IMR-90 (cell line): ENCODE results near the gene LRRC3C. TPM values are rescaled to one million over a fixed set of nuclear protein-coding genes. Genes with fewer than 3 reads are reported as not detected.
A peak's percentile ranks its signal among the peaks of the same experiment; 100 is the strongest.

Experiments used
- ATAC-seq: fragments of 200-7000 bp; cut with Tn5 transposase; 2 replicates; pipeline ENCODE4 v1.9.1; 2020; ENCODE audit warnings: low read depth, mild to moderate bottlenecking, moderate library complexity
- BruUV-seq: library from RNA; stranded (reverse); fragments of 400-500 nt; replicated peaks from 2 replicates; lab custom pipeline; 2021; lab: Mats Ljungman, UMichigan
- CTCF ChIA-PET: fragments of 300-600 bp; formaldehyde crosslinking; extraction: SDS; loops from one replicate; lab custom pipeline; 2021; ENCODE audit warnings: antibody characterized with exemption; lab: Yijun Ruan, JAX
- POLR2A ChIA-PET: fragments of 300-600 bp; sonication (Branson Sonifier 250); formaldehyde crosslinking; loops from one replicate; lab custom pipeline; 2022; ENCODE audit warnings: antibody characterized with exemption; ENCODE audit not compliant: unreplicated experiment; lab: Charles Lee
- DNase-seq: peaks from one replicate; pipeline ENCODE4 v3.0.0; 2013
- H2AFZ ChIP-seq: replicated peaks from 2 replicates; pipeline ENCODE3; 2013; ENCODE audit warnings: low read length, mild to moderate bottlenecking; ENCODE audit not compliant: poor library complexity
- H2AK5ac ChIP-seq: 2 replicates; pipeline ENCODE4 v1.6.1; 2013; ENCODE audit warnings: low read depth, low read length, inconsistent platforms
- H2AK9ac ChIP-seq: replicated peaks from 2 replicates; pipeline ENCODE3; 2013; ENCODE audit warnings: mild to moderate bottlenecking, low read depth, low read length, moderate library complexity; ENCODE audit not compliant: poor library complexity
- H2BK120ac ChIP-seq: 2 replicates; pipeline ENCODE4 v1.6.1; 2013; ENCODE audit warnings: low read depth, low read length, inconsistent platforms
- H2BK15ac ChIP-seq: 3 replicates; pipeline ENCODE4 v1.6.1; 2013; ENCODE audit warnings: low read depth, low read length, inconsistent platforms
- H2BK20ac ChIP-seq: 2 replicates; pipeline ENCODE4 v1.6.1; 2013; ENCODE audit warnings: low read depth, mild to moderate bottlenecking, inconsistent platforms, low read length, moderate library complexity
- H2BK5ac ChIP-seq: 2 replicates; pipeline ENCODE4 v1.6.1; 2013; ENCODE audit warnings: mild to moderate bottlenecking, low read depth, low read length, inconsistent platforms; ENCODE audit not compliant: poor library complexity, severe bottlenecking
- H3K14ac ChIP-seq: replicated peaks from 2 replicates; pipeline ENCODE4 v1.6.1; 2013; ENCODE audit warnings: low read depth, low read length, inconsistent platforms
- H3K18ac ChIP-seq: 2 replicates; pipeline ENCODE4 v1.6.1; 2013; ENCODE audit warnings: low read depth, low read length, control low read depth
- H3K23ac ChIP-seq: 2 replicates; pipeline ENCODE4 v1.6.1; 2013; ENCODE audit warnings: low read depth, low read length, inconsistent platforms
- H3K27ac ChIP-seq: 2 replicates; pipeline ENCODE4 v1.5.1; 2013; ENCODE audit warnings: mild to moderate bottlenecking, control low read depth, low read length; ENCODE audit not compliant: insufficient read depth
- H3K27me3 ChIP-seq: 2 replicates; pipeline ENCODE4 v1.6.1; 2013; ENCODE audit warnings: low read length; ENCODE audit not compliant: control insufficient read depth, insufficient read depth
- H3K36me3 ChIP-seq: 2 replicates; pipeline ENCODE4 v1.6.1; 2013; ENCODE audit warnings: low read length, mixed read lengths; ENCODE audit not compliant: control insufficient read depth, insufficient read depth
- H3K4ac ChIP-seq: 2 replicates; pipeline ENCODE4 v1.6.1; 2013; ENCODE audit warnings: low read depth, low read length, inconsistent platforms
- H3K4me1 ChIP-seq: 2 replicates; pipeline ENCODE4 v1.6.1; 2013; ENCODE audit warnings: low read length, mixed read lengths; ENCODE audit not compliant: control insufficient read depth, insufficient read depth
- H3K4me2 ChIP-seq: 2 replicates; pipeline ENCODE4 v1.6.1; 2013; ENCODE audit warnings: low read depth, mild to moderate bottlenecking, control low read depth, low read length, moderate library complexity
- H3K4me3 ChIP-seq: 2 replicates; pipeline ENCODE4 v1.5.1; 2013; ENCODE audit warnings: low read depth, mild to moderate bottlenecking, control low read depth, low read length, moderate library complexity; ENCODE audit not compliant: insufficient read depth
- H3K56ac ChIP-seq: 2 replicates; pipeline ENCODE4 v1.6.1; 2013; ENCODE audit warnings: low read length, inconsistent platforms; ENCODE audit not compliant: insufficient read depth; ENCODE audit errors: extremely low read depth
- H3K79me1 ChIP-seq, 2 experiments: 2 replicates each; pipeline ENCODE4 v1.6.1; 2013; ENCODE audit warnings: low read length in 2 of 2, inconsistent platforms in 1 of 2, low read depth in 1 of 2
- H3K9ac ChIP-seq: 2 replicates; pipeline ENCODE4 v1.6.1; 2013; ENCODE audit warnings: low read depth, low read length, control low read depth
- H3K9me1 ChIP-seq: 2 replicates; pipeline ENCODE4 v1.6.1; 2013; ENCODE audit warnings: low read length, inconsistent platforms; ENCODE audit not compliant: insufficient read depth
- H3K9me3 ChIP-seq: 2 replicates; pipeline ENCODE4 v1.6.1; 2013; ENCODE audit warnings: low read length; ENCODE audit not compliant: control insufficient read depth, insufficient read depth
- H4K20me1 ChIP-seq: 2 replicates; pipeline ENCODE4 v1.6.1; 2013; ENCODE audit warnings: low read length, inconsistent platforms; ENCODE audit not compliant: insufficient read depth
- H4K5ac ChIP-seq: 2 replicates; pipeline ENCODE4 v1.6.1; 2013; ENCODE audit warnings: mild to moderate bottlenecking, low read depth, low read length, control low read depth
- H4K8ac ChIP-seq, 2 experiments: 2 replicates each; pipeline ENCODE4 v1.6.1; 2013; ENCODE audit warnings: low read depth in 2 of 2, low read length in 2 of 2, control low read depth in 1 of 2, inconsistent platforms in 1 of 2
- H4K91ac ChIP-seq: 2 replicates; pipeline ENCODE4 v1.6.1; 2013; ENCODE audit warnings: low read depth, low read length, inconsistent platforms; ENCODE audit not compliant: insufficient read depth
- BHLHE40 ChIP-seq: fragments of 150-350 bp; IDR thresholded peaks from 2 replicates; pipeline ENCODE4 v1.6.1; 2016; ENCODE audit warnings: mild to moderate bottlenecking, low read depth, low read length
- CHD1 ChIP-seq: IDR thresholded peaks from 2 replicates; pipeline ENCODE4 v1.6.1; 2012; ENCODE audit warnings: low read depth, low read length, improper control_type of control experiment
- CTCF ChIP-seq: conservative IDR thresholded peaks from 2 replicates; pipeline ENCODE4 v1.5.1; 2012; ENCODE audit warnings: mild to moderate bottlenecking, low read depth, low read length, improper control_type of control experiment
- ELK1 ChIP-seq: fragments of 150-350 bp; IDR thresholded peaks from 2 replicates; pipeline ENCODE4 v1.6.1; 2016; ENCODE audit warnings: low read depth, mild to moderate bottlenecking, low read length, moderate library complexity, borderline replicate concordance
- MAZ ChIP-seq: IDR thresholded peaks from 2 replicates; pipeline ENCODE4 v1.6.1; 2012; ENCODE audit warnings: low read depth, mild to moderate bottlenecking, low read length, improper control_type of control experiment, moderate library complexity, borderline replicate concordance
- MXI1 ChIP-seq: IDR thresholded peaks from 2 replicates; pipeline ENCODE4 v1.6.1; 2012; ENCODE audit warnings: low read depth, mild to moderate bottlenecking, low read length, moderate library complexity, borderline replicate concordance
- NFE2L2 ChIP-seq: fragments of 150-350 bp; IDR thresholded peaks from 2 replicates; pipeline ENCODE4 v1.6.1; 2016; ENCODE audit warnings: low read depth, mild to moderate bottlenecking, low read length
- POLR2A ChIP-seq: IDR thresholded peaks from 2 replicates; pipeline ENCODE4 v1.6.1; 2012; ENCODE audit warnings: mild to moderate bottlenecking, low read depth, low read length
- RAD21 ChIP-seq: IDR thresholded peaks from 2 replicates; pipeline ENCODE4 v1.6.1; 2012; ENCODE audit warnings: low read length, improper control_type of control experiment
- RFX5 ChIP-seq: IDR thresholded peaks from 2 replicates; pipeline ENCODE4 v1.8.0; 2012; ENCODE audit warnings: low read depth, mild to moderate bottlenecking, low read length, moderate library complexity
- SMC3 ChIP-seq: fragments of 150-350 bp; IDR thresholded peaks from 2 replicates; pipeline ENCODE4 v1.6.1; 2016; ENCODE audit warnings: low read depth, mild to moderate bottlenecking, antibody characterized with exemption, low read length, moderate library complexity
- USF2 ChIP-seq: fragments of 150-350 bp; IDR thresholded peaks from 2 replicates; pipeline ENCODE4 v1.6.1; 2017; ENCODE audit warnings: mild to moderate bottlenecking, antibody characterized with exemption, low read length, low read depth
- WGBS, 2 experiments: methylation state at CpG; one replicate each; pipeline versions ENCODE4 v1.1.5 to v1.1.7; 2013; ENCODE audit warnings: missing lambda C conversion rate in 2 of 2; ENCODE audit not compliant: insufficient read length in 1 of 2; ENCODE audit errors: extremely low coverage in 2 of 2; 5-methylcytosine and 5-hydroxymethylcytosine counted together
- dilution Hi-C: fragments of 300-500 bp; cut with HindIII; formaldehyde crosslinking; loops from one replicate; pipeline ENCODE4 v1.14.3; 2018; ENCODE audit warnings: low sequenced_read_pairs; ENCODE audit not compliant: unreplicated experiment
- in situ Hi-C: fragments of 300-500 bp; cut with MboI; formaldehyde crosslinking; loops from 3 replicates; pipeline ENCODE4 v1.14.3; 2019; ENCODE audit warnings: low sequenced_read_pairs, inconsistent platforms, mixed read lengths
- intact Hi-C: fragments of 100-400 bp; cut with micrococcal nuclease; formaldehyde crosslinking; loops from 2 replicates; pipeline ENCODE4 v1.10.0; 2022
- polyA plus RNA-seq, 3 experiments: library from polyadenylated mRNA; depleted of rRNA; stranded (reverse); fragments of >200 nt; gene quantifications; 2 replicates each; pipeline ENCODE4 v1.2.3, GENCODE V29; 2012; ENCODE audit warnings: low replicate concordance in 1 of 3
- total RNA-seq: library from RNA; depleted of rRNA; stranded (reverse); fragments of >200 nt; gene quantifications from 2 replicates; pipeline ENCODE4 v1.2.3, GENCODE V29; 2012

The LRRC3C gene
- total and polyA plus RNA-seq, 2 of the 4 experiments (the other 2 are of a cell fraction), result not detected

- TF ChIP-seq SMC3, result no peak
- no peak for TF ChIP-seq ELK1
- no peak for TF ChIP-seq BHLHE40
- TF ChIP-seq CTCF, result no peak
- no peak for TF ChIP-seq MXI1
- TF ChIP-seq NFE2L2, result no peak
- no peak for TF ChIP-seq RAD21
- no peak for TF ChIP-seq CHD1
- TF ChIP-seq USF2, result no peak
- no peak for TF ChIP-seq MAZ
- TF ChIP-seq RFX5, result no peak
- no peak for TF ChIP-seq POLR2A
- no peaks in the 10 kb centered on the region for H3K79me1 ChIP-seq
- no peak overlapping the region for H3K4me2 ChIP-seq
- H2AFZ ChIP-seq, result no peak overlapping the region
- no peaks in the 10 kb centered on the region for H4K20me1 ChIP-seq
- H2BK5ac ChIP-seq, result no peak overlapping the region
- no peaks in the 10 kb centered on the region for H3K9me3 ChIP-seq
- peaks cover 4% of the 10 kb centered on the region; the same call in 1 of the 2 replicates for H3K9me1 ChIP-seq
- POLR2A ChIA-PET, result no interaction called here
- no peak overlapping the region for H3K23ac ChIP-seq
- intact Hi-C loops (no loop called here), in situ Hi-C loops (loop anchor here (10.0 kb wide), 1 partner anchor 200 kb away; no protein-coding TSS in a partner anchor), dilution Hi-C loops (no loop called here)
- H3K4me3 ChIP-seq, result no peak overlapping the region
- H3K36me3 ChIP-seq, result no peaks in the 10 kb centered on the region
- no peak overlapping the region for H4K8ac ChIP-seq
- no peak for ATAC-seq
- no peak for DNase-seq
- no peak overlapping the region for H3K18ac ChIP-seq
- CTCF ChIA-PET, result no interaction called here
- no peak overlapping the region for H2BK20ac ChIP-seq
- no peak overlapping the region for H2AK5ac ChIP-seq
- BruUV-seq, result no TSS peak
- H3K27ac ChIP-seq, result no peak overlapping the region
- no peak overlapping the region for H2BK120ac ChIP-seq
- peaks cover 21% of the 10 kb centered on the region for H3K27me3 ChIP-seq
- no CpG with 5 or more reads among the region's 5 CpGs for WGBS, 2 experiments
- H3K14ac ChIP-seq, result no peak overlapping the region
- no peak overlapping the region for H4K91ac ChIP-seq
- no peak overlapping the region for H3K9ac ChIP-seq
- peak overlapping the region; percentile 29 for H2AK9ac ChIP-seq
- H3K56ac ChIP-seq, result no peak overlapping the region
- no peak overlapping the region for H2BK15ac ChIP-seq
- H4K5ac ChIP-seq, result no peak overlapping the region
- H3K4ac ChIP-seq, result no peak overlapping the region
- H3K4me1 ChIP-seq, result peaks cover 3% of the 10 kb centered on the region; the same call in 1 of the 2 replicates
Measured at GRCh38 chr17:39974433-39974832, 46.9 kb downstream of the LRRC3C start.
